NCI-H524 (cell line): Measurements from ENCODE around the gene OSM.
"Not testable (repeated sequence)": the region's sequence is repeated elsewhere in the genome, so short reads cannot be mapped to it uniquely, and the experiment has no call there.

Source experiments
- DNase-seq, 2 experiments: peaks; one replicate each; lab custom pipeline; 2025; lab: John Stamatoyannopoulos, UW

OSM gene

GRCh38 chr22:30225220-30225927 lies 41.3 kb downstream of the OSM start:
- DNase-seq = no peak

- no peak for DNase-seq
Observed at GRCh38 chr22:30224161-30224857, 42.3 kb downstream of the OSM start.

- no peak for DNase-seq
Observed at GRCh38 chr22:30223303-30223702, 43.3 kb downstream of the OSM start.

GRCh38 chr22:30222321-30222720 lies 44.3 kb downstream of the OSM start:
- DNase-seq = no peak

GRCh38 chr22:30221121-30221992 lies 45.3 kb downstream of the OSM start:
- no peak for DNase-seq

GRCh38 chr22:30220338-30221012 lies 46.2 kb downstream of the OSM start:
- no peak for DNase-seq

- DNase-seq = no peak
Observed at GRCh38 chr22:30219668-30220278, 46.9 kb downstream of the OSM start.

GRCh38 chr22:30219049-30219654 lies 47.5 kb downstream of the OSM start:
- peak in 1 of 2 experiments; percentile 52 for DNase-seq

- no peak for DNase-seq
Observed at GRCh38 chr22:30217698-30218560, 48.7 kb downstream of the OSM start.

- DNase-seq = no peak
Observed at GRCh38 chr22:30216710-30217109, 49.9 kb downstream of the OSM start.

- not testable (repeated sequence) for DNase-seq
Observed at GRCh38 chr22:30216272-30216671, 50.4 kb downstream of the OSM start.

- peak; percentile 34 to 75 for DNase-seq
Observed at GRCh38 chr22:30214703-30215407, 51.8 kb downstream of the OSM start.

- DNase-seq = no peak
Observed at GRCh38 chr22:30212996-30213441, 53.6 kb downstream of the OSM start.
